ENCODE results near the gene SRSF9.

DNA sequence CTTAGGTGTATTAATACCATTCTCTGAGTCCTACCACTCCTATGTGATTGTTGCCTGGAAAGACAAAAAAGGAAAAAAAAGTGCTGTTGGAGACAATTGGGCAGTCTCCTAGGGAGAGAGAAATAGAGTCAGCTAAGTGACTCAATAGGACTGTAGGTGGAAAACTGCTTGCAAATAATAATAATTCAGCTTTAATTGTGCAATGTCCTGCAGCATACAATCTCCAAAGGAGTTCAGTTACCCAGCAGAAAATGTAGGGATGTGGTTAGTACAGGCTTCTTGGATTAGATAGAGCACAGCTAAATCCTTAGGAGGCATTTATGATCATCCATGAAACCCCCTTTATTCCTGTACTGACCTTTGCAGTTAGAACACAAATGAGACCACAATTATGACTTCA, 3.0 kb upstream of the SRSF9 start:
- no peak for TF ChIP-seq CTCF (IDR thresholded peaks at IDR 0.05)
- TF ChIP-seq EZH2 (IDR thresholded peaks at IDR 0.05; ENCODE audit: borderline replicate concordance, insufficient read depth, low read depth, low read length, poor library complexity, severe bottlenecking), result no peak
